ENCODE measurements around the gene BOC. TPM values are rescaled to one million over a fixed set of nuclear protein-coding genes. Genes with fewer than 3 reads are reported as not detected.

BOC gene
- total RNA-seq, 2 donors from 2014 or later, result not detected

DNA sequence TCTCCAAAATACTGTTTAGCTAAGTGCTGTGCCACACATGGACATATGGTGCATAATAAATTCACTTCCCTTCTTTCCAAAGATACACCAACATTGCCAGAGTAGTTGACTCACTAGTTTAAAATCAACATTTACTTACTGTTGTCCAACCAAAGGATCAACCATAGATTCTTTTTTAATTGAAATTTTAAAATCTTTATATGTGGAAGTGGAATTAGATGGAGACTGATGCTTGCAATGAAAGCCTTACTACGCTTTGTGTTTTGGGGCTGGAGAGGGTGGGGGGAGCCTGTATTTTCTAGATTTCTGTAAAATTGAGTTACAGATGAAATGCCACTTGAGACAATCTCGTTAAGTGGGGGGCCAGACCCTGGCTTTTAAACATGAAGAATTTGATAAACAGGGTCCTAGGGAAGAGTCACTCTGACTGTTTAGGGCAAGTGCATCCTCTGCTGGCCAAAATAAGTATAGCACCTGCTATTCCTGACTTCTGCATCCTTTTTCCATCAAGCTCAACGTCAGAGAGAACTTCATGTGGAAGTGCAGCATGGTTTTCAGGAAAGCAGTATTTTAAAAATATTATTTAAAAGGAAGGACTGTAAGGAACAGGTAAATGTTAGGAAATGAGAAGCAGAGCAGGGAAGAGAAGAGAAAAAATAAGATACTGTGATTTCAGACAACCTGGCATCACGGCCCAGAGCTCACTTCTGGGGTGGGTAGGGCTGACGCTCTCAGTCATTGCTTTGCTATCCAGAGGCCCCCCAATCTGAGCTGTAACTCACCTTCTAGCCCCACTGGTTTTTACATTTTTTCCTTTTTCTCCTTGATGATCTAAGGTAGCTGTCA is 76.7 kb downstream of the BOC start:
- no peaks in the 10 kb centered on the region for H3K9me3 ChIP-seq (ENCODE audit: control insufficient read depth, low read length, poor library complexity, severe bottlenecking)
- H3K36me3 Mint-ChIP-seq (ENCODE audit: low read depth), result no peaks in the 10 kb centered on the region
- H3K4me1 Mint-ChIP-seq, result peaks cover 3% of the 10 kb centered on the region
- H3K27ac Mint-ChIP-seq, result peak overlapping the region; percentile 6
- ATAC-seq (peak; percentile 36), DNase-seq (peak in 1 of 3 donors; percentile 35)
- no peak overlapping the region for H3K4me3 Mint-ChIP-seq
- H3K27me3 Mint-ChIP-seq, result peaks cover 8% of the 10 kb centered on the region

- ATAC-seq (no peak), DNase-seq (no peak)
- Mint-ChIP-seq H3K27me3 (peaks cover 3% of the 10 kb centered on the region), H3K27ac (no peak overlapping the region), H3K4me1 (peaks cover 5% of the 10 kb centered on the region), H3K4me3 (no peak overlapping the region), H3K36me3 (ENCODE audit: low read depth) (no peaks in the 10 kb centered on the region)
- H3K9me3 ChIP-seq (ENCODE audit: control insufficient read depth, low read length, poor library complexity, severe bottlenecking), result no peaks in the 10 kb centered on the region
These were observed 77.5 kb downstream of the BOC start for GRCh38 chr3:113288881-113289280.

DNA sequence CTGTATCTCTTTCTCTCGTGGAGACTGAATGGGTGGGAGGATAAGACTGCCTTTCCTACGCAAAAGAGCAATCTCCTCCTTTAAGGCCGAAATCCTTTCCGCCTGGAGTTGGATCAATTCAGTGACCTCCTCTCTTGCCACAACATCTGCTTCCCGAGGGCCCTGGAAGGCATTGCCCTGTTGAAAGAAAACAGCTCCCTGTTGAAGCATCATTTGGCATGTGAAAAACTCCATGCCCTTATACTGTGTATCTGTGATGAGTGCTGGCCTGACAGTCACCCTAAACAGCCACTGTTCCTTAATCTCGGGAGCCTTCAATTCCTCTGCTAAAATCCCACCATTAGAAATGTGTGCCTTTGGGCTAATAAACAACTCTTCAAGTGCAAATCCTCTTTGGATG is 80.2 kb downstream of the BOC start:
- H3K36me3 Mint-ChIP-seq (ENCODE audit: low read depth), result no peaks in the 10 kb centered on the region
- no peaks in the 10 kb centered on the region for H3K27me3 Mint-ChIP-seq
- no peak overlapping the region for H3K27ac Mint-ChIP-seq
- no peak overlapping the region for H3K4me3 Mint-ChIP-seq
- H3K4me1 Mint-ChIP-seq, result peaks cover 2% of the 10 kb centered on the region
- no peaks in the 10 kb centered on the region for H3K9me3 ChIP-seq (ENCODE audit: control insufficient read depth, low read length, poor library complexity, severe bottlenecking)
- ATAC-seq (no peak), DNase-seq (no peak)

DNA sequence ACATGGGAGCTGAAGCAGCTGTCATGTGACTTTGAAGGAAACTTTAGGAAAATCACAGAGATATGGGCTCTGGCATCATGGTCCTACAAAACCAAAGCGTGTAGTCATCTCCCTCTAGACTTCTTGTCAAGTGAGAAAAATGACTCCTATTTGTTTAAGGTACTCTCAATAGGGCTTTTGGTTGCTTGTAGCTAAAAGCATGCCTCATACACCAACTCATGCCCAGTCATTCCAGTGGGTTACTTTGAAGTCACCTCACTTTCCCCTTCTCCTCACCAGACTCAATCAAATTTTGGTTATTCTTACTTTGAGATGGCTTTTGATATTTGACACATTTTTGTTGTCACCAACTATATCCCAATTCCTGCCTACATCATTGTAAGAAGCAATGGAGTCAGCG is 81.6 kb downstream of the BOC start:
- ATAC-seq, result no peak
- no peak overlapping the region for H3K27ac Mint-ChIP-seq
- H3K27me3 Mint-ChIP-seq, result no peaks in the 10 kb centered on the region

GRCh38 chr3:113293348-113293747 is 82.0 kb downstream of the BOC start:
- H3K4me3 Mint-ChIP-seq, result no peak overlapping the region
- no peak for DNase-seq
- H3K27ac Mint-ChIP-seq, result no peak overlapping the region
- no peak for ATAC-seq
- no peaks in the 10 kb centered on the region for H3K9me3 ChIP-seq (ENCODE audit: control insufficient read depth, low read length, poor library complexity, severe bottlenecking)
- no peaks in the 10 kb centered on the region for H3K27me3 Mint-ChIP-seq
- no peaks in the 10 kb centered on the region for H3K36me3 Mint-ChIP-seq (ENCODE audit: low read depth)
- H3K4me1 Mint-ChIP-seq, result peaks cover 2% of the 10 kb centered on the region

More for the DNA sequence above, 81.6 kb downstream of the BOC start:
- DNase-seq, result no peak
- peaks cover 2% of the 10 kb centered on the region for H3K4me1 Mint-ChIP-seq
- H3K9me3 ChIP-seq (ENCODE audit: control insufficient read depth, low read length, poor library complexity, severe bottlenecking), result no peaks in the 10 kb centered on the region
- H3K36me3 Mint-ChIP-seq (ENCODE audit: low read depth), result no peaks in the 10 kb centered on the region
- no peak overlapping the region for H3K4me3 Mint-ChIP-seq

GRCh38 chr3:113295463-113295862 is 84.1 kb downstream of the BOC start:
- Mint-ChIP-seq H3K27ac (no peak overlapping the region), H3K36me3 (ENCODE audit: low read depth) (peaks cover 7% of the 10 kb centered on the region), H3K27me3 (no peaks in the 10 kb centered on the region), H3K4me3 (no peak overlapping the region), H3K4me1 (peaks cover 2% of the 10 kb centered on the region)
- no peaks in the 10 kb centered on the region for H3K9me3 ChIP-seq (ENCODE audit: control insufficient read depth, low read length, poor library complexity, severe bottlenecking)
- no peak for ATAC-seq
- no peak for DNase-seq

DNA sequence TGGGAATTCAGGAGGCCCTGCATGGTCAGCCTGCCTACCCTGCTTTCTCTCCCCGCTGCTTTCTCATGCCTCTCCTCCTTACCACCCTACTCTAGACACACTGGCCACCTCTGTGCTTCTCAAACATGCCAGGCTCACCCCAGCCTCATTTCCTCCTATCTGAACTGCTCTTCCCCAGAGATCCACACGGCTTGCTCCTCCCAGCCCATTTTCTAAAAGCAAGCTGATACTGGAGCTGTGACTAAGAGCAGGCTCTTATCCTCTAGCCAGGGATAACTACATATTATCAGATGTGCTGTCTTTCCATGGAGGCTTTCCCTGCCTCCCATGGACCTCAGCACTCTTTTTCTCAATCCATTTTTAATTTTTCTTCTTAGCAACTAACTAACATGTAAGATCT is 85.9 kb downstream of the BOC start:
- no peaks in the 10 kb centered on the region for H3K9me3 ChIP-seq (ENCODE audit: control insufficient read depth, low read length, poor library complexity, severe bottlenecking)
- H3K4me3 Mint-ChIP-seq, result no peak overlapping the region
- H3K36me3 Mint-ChIP-seq (ENCODE audit: low read depth), result peaks cover 7% of the 10 kb centered on the region
- H3K27me3 Mint-ChIP-seq, result no peaks in the 10 kb centered on the region
- ATAC-seq (no peak), DNase-seq (no peak)
- peaks cover 2% of the 10 kb centered on the region for H3K4me1 Mint-ChIP-seq
- no peak overlapping the region for H3K27ac Mint-ChIP-seq

- Mint-ChIP-seq H3K4me3 (no peak overlapping the region), H3K4me1 (peaks cover 2% of the 10 kb centered on the region), H3K36me3 (ENCODE audit: low read depth) (peaks cover 7% of the 10 kb centered on the region), H3K27me3 (no peaks in the 10 kb centered on the region), H3K27ac (no peak overlapping the region)
- DNase-seq (no peak), ATAC-seq (no peak)
- H3K9me3 ChIP-seq (ENCODE audit: control insufficient read depth, low read length, poor library complexity, severe bottlenecking), result no peaks in the 10 kb centered on the region
These were observed 86.5 kb downstream of the BOC start for GRCh38 chr3:113297841-113298240.

DNA sequence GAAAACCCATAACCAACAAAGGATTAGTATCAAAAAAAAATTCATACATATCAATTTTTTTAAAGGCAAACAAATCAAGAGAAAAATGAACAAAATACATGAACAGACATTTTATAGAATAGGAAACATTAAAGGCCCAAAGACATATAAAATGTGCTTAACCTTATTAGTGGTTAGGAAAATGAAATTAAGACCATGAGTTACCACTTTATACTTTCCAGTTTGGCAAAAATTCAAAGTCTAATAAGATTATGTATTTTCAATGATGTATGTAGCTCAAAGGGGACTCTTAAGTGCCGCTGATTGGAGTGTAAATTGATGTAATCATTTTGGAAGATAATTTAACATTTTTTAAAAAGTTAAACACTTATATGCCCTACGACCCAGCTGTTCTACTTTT is 89.2 kb downstream of the BOC start:
- Mint-ChIP-seq H3K4me1 (no peaks in the 10 kb centered on the region), H3K27ac (no peak overlapping the region), H3K27me3 (no peaks in the 10 kb centered on the region), H3K36me3 (ENCODE audit: low read depth) (peaks cover 7% of the 10 kb centered on the region), H3K4me3 (no peak overlapping the region)
- ATAC-seq (no peak), DNase-seq (no peak)
- H3K9me3 ChIP-seq (ENCODE audit: control insufficient read depth, low read length, poor library complexity, severe bottlenecking), result no peaks in the 10 kb centered on the region

- H3K9me3 ChIP-seq (ENCODE audit: control insufficient read depth, low read length, poor library complexity, severe bottlenecking), result no peaks in the 10 kb centered on the region
- H3K36me3 Mint-ChIP-seq (ENCODE audit: low read depth), result peaks cover 4% of the 10 kb centered on the region
- no peak overlapping the region for H3K27ac Mint-ChIP-seq
- DNase-seq (no peak), ATAC-seq (no peak)
- no peaks in the 10 kb centered on the region for H3K27me3 Mint-ChIP-seq
- H3K4me1 Mint-ChIP-seq, result no peaks in the 10 kb centered on the region
- no peak overlapping the region for H3K4me3 Mint-ChIP-seq
These were observed 92.7 kb downstream of the BOC start for GRCh38 chr3:113304102-113304501.

DNA sequence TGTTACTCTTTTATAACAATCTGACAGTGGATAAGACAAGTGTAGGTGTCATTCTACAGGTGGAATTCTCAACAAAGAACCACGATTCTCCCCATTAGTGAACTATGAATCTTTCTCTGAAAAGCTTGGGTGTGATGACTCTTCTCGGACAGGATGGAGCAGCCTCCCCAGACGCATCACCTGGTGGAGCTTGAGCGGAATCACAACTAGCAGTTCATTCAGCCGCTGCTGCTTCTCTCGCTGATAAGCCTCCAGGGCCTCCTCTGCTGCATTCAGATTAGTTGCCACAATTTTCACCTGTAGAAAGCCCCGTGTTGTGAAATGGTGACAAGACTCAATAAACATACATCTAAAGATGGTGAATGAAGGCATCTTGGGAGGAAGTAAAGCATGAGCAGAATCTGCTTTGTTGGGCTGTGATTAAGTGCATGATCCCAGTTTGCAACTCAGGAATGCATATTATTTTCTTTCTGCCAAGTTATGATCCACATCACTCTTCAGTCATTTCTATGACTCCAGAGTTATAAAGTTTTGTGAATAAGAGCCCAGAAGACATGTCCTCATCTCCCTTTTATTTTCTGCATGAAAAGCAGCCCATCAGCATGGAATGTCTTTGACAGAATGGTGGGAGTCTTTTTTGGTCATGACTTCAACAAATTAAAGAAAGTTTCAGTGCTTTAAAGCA is 93.6 kb downstream of the BOC start:
- ATAC-seq (no peak), DNase-seq (no peak)
- no peaks in the 10 kb centered on the region for H3K27me3 Mint-ChIP-seq
- H3K27ac Mint-ChIP-seq, result no peak overlapping the region
- no peaks in the 10 kb centered on the region for H3K4me1 Mint-ChIP-seq
- H3K4me3 Mint-ChIP-seq, result no peak overlapping the region
- no peaks in the 10 kb centered on the region for H3K36me3 Mint-ChIP-seq (ENCODE audit: low read depth)
- no peaks in the 10 kb centered on the region for H3K9me3 ChIP-seq (ENCODE audit: control insufficient read depth, low read length, poor library complexity, severe bottlenecking)

DNA sequence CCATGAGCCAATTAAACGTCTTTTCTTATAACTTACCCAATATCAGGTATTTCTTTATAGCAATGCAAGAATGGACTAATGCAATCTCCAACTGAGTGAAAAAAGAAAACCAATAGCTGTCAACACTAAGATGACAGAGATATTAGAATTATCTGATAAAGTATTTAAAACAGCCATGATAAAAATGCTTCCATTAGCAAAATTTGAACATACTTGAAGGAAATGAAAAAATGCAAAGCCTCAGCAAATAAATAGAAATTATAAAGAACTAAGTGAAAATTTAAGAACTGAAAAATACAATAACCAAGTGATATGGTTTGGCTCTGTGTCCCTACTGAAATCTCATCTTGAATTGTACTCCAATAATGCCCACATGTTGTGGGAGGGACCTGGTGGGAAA is 99.6 kb downstream of the BOC start:
- DNase-seq (no peak), ATAC-seq (no peak)
- Mint-ChIP-seq H3K4me1 (no peaks in the 10 kb centered on the region), H3K27ac (no peak overlapping the region), H3K27me3 (no peaks in the 10 kb centered on the region), H3K36me3 (ENCODE audit: low read depth) (peaks cover 8% of the 10 kb centered on the region), H3K4me3 (no peak overlapping the region)
- peaks cover 2% of the 10 kb centered on the region for H3K9me3 ChIP-seq (ENCODE audit: control insufficient read depth, low read length, poor library complexity, severe bottlenecking)

- H3K4me3 Mint-ChIP-seq, result no peak overlapping the region
- H3K4me1 Mint-ChIP-seq, result no peaks in the 10 kb centered on the region
- H3K36me3 Mint-ChIP-seq (ENCODE audit: low read depth), result peaks cover 11% of the 10 kb centered on the region
- DNase-seq (no peak), ATAC-seq (no peak)
- peaks cover 2% of the 10 kb centered on the region for H3K9me3 ChIP-seq (ENCODE audit: control insufficient read depth, low read length, poor library complexity, severe bottlenecking)
- no peaks in the 10 kb centered on the region for H3K27me3 Mint-ChIP-seq
- no peak overlapping the region for H3K27ac Mint-ChIP-seq
These were observed 101.1 kb downstream of the BOC start for GRCh38 chr3:113312416-113312815.

DNA sequence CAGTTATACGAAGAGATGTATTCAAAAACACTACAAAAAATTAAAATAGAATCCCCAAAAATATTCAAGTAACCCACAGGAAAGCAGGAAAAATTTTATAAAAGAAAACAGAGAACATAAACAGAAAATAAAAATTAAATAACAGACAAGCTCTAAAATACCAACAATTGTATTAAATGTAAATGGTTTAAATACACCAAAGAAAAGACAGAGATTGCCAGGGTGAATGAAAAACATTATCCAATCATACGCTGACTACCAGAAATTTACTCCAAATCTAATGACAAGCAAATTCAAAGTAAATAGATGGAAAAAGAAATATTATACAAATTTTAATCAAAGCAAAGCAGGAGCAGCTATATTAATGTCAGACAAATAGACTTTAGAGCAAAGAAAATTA is 103.6 kb downstream of the BOC start:
- no peak for ATAC-seq

More for the DNA sequence above, 103.6 kb downstream of the BOC start:
- Mint-ChIP-seq H3K4me1 (no peaks in the 10 kb centered on the region), H3K27ac (no peak overlapping the region), H3K27me3 (no peaks in the 10 kb centered on the region), H3K4me3 (no peak overlapping the region), H3K36me3 (ENCODE audit: low read depth) (peaks cover 11% of the 10 kb centered on the region)
- DNase-seq, result no peak
- peaks cover 2% of the 10 kb centered on the region for H3K9me3 ChIP-seq (ENCODE audit: control insufficient read depth, low read length, poor library complexity, severe bottlenecking)
